Kasumi-1 (cell line): Measurements from ENCODE around the gene MPRIP.

ENCODE experiments used
- DNase-seq, 2 experiments: peaks; one replicate each; lab custom pipeline; 2025; lab: John Stamatoyannopoulos, UW

MPRIP gene

GRCh38 chr17:17165666-17166308 is 123.5 kb downstream of the MPRIP start:
- no peak for DNase-seq

- no peak for DNase-seq
Observed at GRCh38 chr17:17166446-17166845, 124.2 kb downstream of the MPRIP start.

- no peak for DNase-seq
Observed at GRCh38 chr17:17167356-17167755, 125.1 kb downstream of the MPRIP start.

DNA sequence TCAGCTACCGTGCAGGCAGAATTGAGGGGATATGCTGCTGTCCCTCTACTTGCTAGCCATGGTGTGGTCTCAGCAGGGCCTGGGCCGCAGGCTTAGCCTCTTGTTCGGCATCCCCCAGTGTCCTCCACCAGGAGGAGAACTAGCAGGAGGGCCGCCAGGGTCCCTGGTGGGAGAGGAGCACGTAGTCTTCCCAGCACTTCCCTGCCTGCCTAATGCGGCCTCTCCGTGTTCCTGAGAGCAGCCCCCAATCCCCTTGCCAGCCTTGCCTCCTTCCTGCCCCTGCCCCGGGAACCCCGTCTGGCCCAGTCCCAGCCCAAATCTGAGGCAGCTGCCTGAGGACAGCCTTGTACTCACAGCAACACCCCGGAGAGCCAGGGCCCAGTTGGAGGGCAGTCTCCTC is 125.7 kb downstream of the MPRIP start:
- no peak for DNase-seq

- no peak for DNase-seq
Observed at GRCh38 chr17:17168401-17168800, 126.1 kb downstream of the MPRIP start.

DNA sequence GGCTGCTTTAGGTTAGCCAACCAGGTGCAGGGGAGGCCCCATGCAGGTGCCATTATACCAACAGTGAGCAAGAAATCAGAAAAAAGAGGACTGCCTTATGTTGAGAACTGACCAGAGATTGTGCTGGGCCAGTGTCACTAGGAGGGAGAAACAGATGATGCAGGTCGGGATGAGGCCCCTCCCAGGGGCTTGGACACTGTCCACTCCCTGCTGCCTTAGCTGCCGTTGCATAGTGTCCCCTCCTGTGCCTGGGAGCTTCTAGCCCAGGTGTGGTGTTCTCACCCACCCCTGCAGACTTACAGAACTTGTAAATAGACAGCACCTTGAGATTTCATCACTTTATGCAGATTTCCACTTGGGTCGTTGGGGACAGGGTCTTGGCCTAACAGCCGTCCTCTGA is 127.1 kb downstream of the MPRIP start:
- no peak for DNase-seq

- no peak for DNase-seq
Observed at GRCh38 chr17:17170346-17170985, 128.2 kb downstream of the MPRIP start.

DNA sequence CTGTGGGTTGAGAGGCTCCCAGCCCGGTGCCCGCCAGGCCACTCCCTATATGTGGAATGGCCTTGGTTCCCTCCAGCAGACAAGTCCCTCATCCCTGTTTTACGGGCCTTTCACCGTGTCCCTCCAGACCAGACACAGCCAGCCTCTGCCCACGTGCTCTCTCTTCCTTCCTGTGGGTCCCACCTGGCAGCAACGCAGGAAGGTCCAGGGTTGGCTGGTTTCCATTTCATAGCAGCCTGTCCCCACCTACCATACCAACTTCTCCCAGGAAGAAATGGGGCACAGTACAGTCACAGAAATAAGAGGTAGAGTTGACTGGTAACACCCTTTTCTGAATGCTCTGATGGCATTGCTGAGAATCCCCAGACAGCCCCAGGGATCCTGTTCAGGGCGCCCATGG is 128.9 kb downstream of the MPRIP start:
- no peak for DNase-seq

GRCh38 chr17:17172001-17172939 is 130.0 kb downstream of the MPRIP start:
- no peak for DNase-seq

DNA sequence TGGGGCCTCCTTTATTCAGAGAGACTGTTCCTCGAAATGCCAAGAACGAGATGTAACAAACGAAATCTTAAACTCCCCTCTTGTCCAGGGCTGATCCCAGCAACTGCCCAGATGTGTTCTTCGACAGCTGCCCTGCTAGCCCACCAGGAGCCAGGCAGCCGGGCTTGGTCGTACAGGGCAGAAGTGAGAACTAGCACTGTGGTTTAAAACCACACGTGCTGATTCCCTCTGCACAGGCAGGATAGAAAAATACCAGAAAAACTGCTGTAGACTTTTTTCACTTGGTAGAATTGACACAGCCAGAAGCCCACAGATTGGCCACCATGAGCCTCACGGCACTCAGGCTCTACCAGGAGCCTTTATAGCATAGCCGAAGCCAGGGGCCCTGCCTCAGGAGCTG is 130.7 kb downstream of the MPRIP start:
- no peak for DNase-seq

GRCh38 chr17:17173921-17174320 is 131.7 kb downstream of the MPRIP start:
- no peak for DNase-seq

GRCh38 chr17:17175340-17175739 is 133.1 kb downstream of the MPRIP start:
- DNase-seq: no peak

DNA sequence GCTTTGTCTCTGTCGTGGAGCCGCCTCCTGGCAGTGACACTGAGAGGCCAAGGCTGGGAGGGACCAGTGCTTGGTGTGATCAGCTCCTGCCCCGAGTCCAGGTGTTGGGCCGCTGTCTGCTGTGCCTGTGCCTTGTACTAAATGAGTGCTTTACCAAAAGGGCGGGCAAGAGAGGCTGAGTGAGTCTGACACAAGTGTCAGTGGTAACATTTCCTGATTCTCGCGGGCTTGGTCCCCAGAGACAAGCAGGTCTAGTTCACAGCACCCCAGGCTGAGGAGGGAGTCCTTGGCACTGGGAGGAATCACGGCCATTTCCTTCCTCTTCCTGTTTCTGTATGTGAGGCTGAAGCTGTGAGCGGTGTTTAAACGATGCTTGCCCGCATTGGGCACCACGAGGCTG is 133.7 kb downstream of the MPRIP start:
- no peak for DNase-seq

DNA sequence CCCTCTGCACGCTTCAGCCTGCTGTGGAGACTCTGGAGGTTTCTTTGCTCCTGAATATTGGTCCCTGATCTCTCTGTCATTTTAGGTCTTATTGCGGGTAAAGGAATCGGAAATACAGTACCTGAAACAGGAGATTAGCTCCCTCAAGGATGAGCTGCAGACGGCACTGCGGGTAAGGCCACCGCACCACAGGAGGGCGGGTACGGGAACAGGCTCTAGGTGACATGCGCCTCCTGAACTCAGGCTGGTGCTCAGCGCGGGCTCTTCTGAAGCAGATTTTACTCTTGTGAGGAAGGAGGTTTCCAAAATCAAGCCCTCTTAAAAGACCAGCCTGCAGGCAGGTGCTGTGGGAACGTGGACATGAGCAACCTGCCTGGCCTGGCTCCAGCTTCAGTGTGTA is 134.1 kb downstream of the MPRIP start:
- no peak for DNase-seq

GRCh38 chr17:17177176-17177575 is 134.9 kb downstream of the MPRIP start:
- no peak for DNase-seq

DNA sequence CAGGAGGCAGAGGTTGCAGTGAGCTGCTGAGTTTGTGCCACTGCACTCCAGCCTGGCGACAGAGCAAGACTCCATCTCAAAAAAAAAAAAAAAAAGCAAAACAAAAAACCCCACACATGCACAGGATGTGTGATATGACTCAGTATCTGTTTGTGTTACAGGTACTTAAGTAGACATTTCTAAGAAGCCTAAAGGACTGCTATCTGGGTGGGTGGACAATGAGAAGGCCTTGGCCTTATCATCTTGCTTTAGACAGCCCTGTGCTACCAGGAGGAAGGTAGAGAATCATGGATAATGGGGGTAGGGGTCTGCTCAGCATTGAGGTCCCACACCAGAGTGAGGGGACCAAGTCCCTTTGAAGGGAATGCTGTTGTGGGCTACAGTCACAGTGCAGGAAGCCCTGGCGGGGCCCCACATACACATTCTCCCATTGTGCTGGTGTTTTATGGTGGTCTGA is 137.1 kb downstream of the MPRIP start:
- no peak for DNase-seq

- DNase-seq: no peak
Observed at GRCh38 chr17:17180141-17180603, 137.9 kb downstream of the MPRIP start.

- no peak for DNase-seq
Observed at GRCh38 chr17:17180741-17181525, 138.7 kb downstream of the MPRIP start.

DNA sequence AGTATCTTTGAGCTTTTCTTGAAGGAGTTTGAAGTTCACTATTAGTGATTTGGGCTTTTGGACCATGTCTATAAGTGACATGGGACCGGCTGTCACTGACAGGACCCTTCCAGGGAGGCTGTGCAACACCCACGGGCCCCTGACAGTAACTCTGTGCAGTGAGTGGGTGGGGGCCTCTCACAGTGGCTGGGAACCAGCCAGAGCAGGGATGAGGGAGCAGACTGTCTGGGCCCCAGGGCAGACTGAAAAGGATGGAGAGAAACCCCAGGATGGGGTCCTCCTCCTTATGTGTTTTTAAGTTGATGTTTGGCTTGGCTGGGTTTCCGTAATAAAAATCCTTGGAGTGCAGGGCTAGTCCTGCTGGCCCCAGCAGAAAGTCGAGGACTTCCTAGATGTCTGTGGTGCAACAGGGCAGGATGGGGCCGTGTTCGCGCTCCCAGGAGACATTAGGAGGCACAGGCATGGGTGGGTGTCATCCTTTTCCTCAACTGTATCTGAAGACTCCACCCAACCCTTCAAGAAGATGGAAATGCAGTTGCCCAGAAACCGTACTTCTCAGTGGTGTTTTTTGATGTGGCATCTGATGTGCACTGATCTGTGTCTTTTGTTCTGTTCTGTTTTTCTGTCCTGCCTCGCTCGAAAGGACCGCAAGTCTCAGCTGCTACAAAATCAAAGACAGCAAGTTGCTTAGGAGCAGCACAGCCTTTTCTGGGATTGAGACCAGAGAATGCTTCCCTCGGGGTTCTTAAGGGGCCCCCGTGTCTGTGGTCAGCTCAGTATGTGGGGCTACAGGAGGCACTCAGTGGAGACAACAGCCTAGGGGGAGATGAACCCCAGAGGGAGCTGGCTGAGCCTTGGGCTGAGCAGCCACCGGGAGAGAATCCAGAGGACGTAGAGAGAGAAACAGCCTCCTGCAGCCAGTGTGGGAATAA is 139.7 kb downstream of the MPRIP start:
- no peak for DNase-seq

DNA sequence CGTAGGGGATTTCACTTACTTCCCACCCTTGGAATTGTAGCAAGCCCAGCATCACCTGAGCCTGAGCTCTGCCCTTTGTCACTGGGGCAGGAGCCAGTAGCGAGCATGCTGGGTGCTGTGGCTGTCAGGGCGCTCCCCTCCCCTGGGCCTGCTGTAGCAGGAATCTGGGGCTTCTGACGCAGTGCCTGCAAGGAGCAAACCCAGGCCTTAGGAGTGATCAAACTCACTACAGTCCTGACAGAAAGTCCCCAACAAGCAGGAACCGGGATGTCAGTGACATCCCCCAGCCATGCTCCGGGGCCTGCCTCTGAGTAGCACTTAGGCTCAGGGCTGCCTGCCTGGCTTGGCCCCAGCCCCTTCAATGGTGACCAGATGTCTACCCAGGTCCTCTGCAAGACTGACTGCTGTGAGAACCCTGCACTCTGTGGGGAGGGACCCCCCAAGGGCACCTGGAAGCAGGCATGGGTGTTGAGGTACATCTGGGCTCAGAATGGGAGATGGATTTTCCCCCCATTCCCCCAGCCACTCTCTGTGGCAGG is 140.4 kb downstream of the MPRIP start:
- no peak for DNase-seq

- DNase-seq: no peak
Observed at GRCh38 chr17:17183744-17184143, 141.5 kb downstream of the MPRIP start.
